Measurements from ENCODE around the gene PLS1. TPM values are rescaled to one million over a fixed set of nuclear protein-coding genes. Genes with fewer than 3 reads are reported as not detected.

PLS1 gene
- total and polyA plus RNA-seq, 2 of the 8 experiments (the other 6 are each of a cell fraction or from before 2014, with no cell fraction given), result 18.7 to 44.7 TPM

- no peaks in the 10 kb centered on the region for H3K36me3 ChIP-seq (ENCODE audit: control insufficient read depth in 2 of 4, insufficient read depth in 4 of 4, low read length in 3 of 4)
- no peak overlapping the region for H2BK20ac ChIP-seq (ENCODE audit: low read length)
- no peak overlapping the region for H3K56ac ChIP-seq (replicated peaks; ENCODE audit: insufficient read length, low read depth, low read length)
- H4K8ac ChIP-seq (ENCODE audit: extremely low read depth, insufficient read depth, low read length), result no peak overlapping the region
- no peak overlapping the region for H3K9ac ChIP-seq (replicated peaks in 1 of 4; ENCODE audit: extremely low read depth in 1 of 4, low read depth in 3 of 4, low read length in 3 of 4)
- no peak overlapping the region for H2AK5ac ChIP-seq (ENCODE audit: low read depth, low read length)
- 73% methylated on average over 5 of the region's 6 CpGs; no CpG with 5 or more reads in 1 of the 2 experiments for WGBS, 2 experiments (ENCODE audit: extremely low coverage in 1 of 2, insufficient coverage in 1 of 2, insufficient read length in 1 of 2, insufficient replicate concordance in 2 of 2, low coverage in 1 of 2, low lambda C conversion rate in 2 of 2, missing lambda C conversion rate in 1 of 2)
- no peak overlapping the region for H3K4me3 ChIP-seq (ENCODE audit: extremely low read depth in 1 of 4, insufficient read depth in 2 of 4, low read depth in 3 of 4, low read length in 4 of 4)
- POLR2A ChIA-PET (ENCODE audit: partially characterized antibody), result no interaction called here
- H3K23me2 ChIP-seq (ENCODE audit: low read depth, low read length), result no peaks in the 10 kb centered on the region
- no peak overlapping the region for H2AFZ ChIP-seq (ENCODE audit: low read length)
- H3K27me3 ChIP-seq (replicated peaks in 1 of 4; ENCODE audit: control insufficient read depth in 3 of 4, extremely low read depth in 1 of 4, insufficient read depth in 3 of 4, low read length in 3 of 4), result no peaks in the 10 kb centered on the region
- H2BK15ac ChIP-seq (ENCODE audit: low read length), result no peak overlapping the region
- H3K9me3 ChIP-seq (ENCODE audit: insufficient read depth in 2 of 2, low read depth in 1 of 2, low read length in 1 of 2), result no peaks in the 10 kb centered on the region
- peak overlapping the region; percentile 32; the same call in 1 of the 2 replicates for H3K27ac ChIP-seq (ENCODE audit: low read depth, low read length)
- H4K91ac ChIP-seq (replicated peaks; ENCODE audit: insufficient read length, low read length), result no peak overlapping the region
- peaks cover 2% of the 10 kb centered on the region; the same call in 1 of the 2 replicates for H3K79me1 ChIP-seq (ENCODE audit: low read depth, low read length)
- peaks cover 0 to 1% (median 0%) of the 10 kb centered on the region in 4 experiments; a peak in 1 of 7 replicates for H3K4me1 ChIP-seq (replicated peaks in 1 of 4; ENCODE audit: control insufficient read depth in 3 of 4, insufficient read depth in 4 of 4, low read length in 3 of 4)
- no peaks in the 10 kb centered on the region for H3K79me2 ChIP-seq (ENCODE audit: control insufficient read depth in 1 of 2, insufficient read depth in 2 of 2, low read length in 2 of 2)
- H4K5ac ChIP-seq (ENCODE audit: insufficient read length, low read depth, low read length), result no peak overlapping the region
- H3K4ac ChIP-seq (replicated peaks; ENCODE audit: insufficient read length, low read depth, low read length), result no peak overlapping the region
- no peak overlapping the region for H2BK12ac ChIP-seq (ENCODE audit: low read depth, low read length)
- no peak overlapping the region for H3K23ac ChIP-seq (ENCODE audit: insufficient read length)
- CTCF ChIA-PET (ENCODE audit: partially characterized antibody), result no interaction called here
- no peak overlapping the region for H3K18ac ChIP-seq (ENCODE audit: extremely low read depth, low read length)
- H2BK5ac ChIP-seq (ENCODE audit: low read depth, low read length), result no peak overlapping the region
- no peaks in the 10 kb centered on the region for H4K20me1 ChIP-seq (replicated peaks in 1 of 2; ENCODE audit: control insufficient read depth in 1 of 2, insufficient read depth in 2 of 2, low read length in 2 of 2)
- DNase-seq (ENCODE audit: low read depth in 1 of 2, low spot score in 2 of 2) (no peak), FAIRE-seq (no peak)
- H3K14ac ChIP-seq (ENCODE audit: insufficient read length), result no peak overlapping the region
- H2BK120ac ChIP-seq (replicated peaks; ENCODE audit: low read depth, low read length), result no peak overlapping the region
- H3K4me2 ChIP-seq (ENCODE audit: insufficient read depth in 1 of 2, low read depth in 2 of 2, low read length in 2 of 2), result no peak overlapping the region
- TF ChIP-seq CHD2 (IDR thresholded peaks at IDR 0.05; ENCODE audit: low read length) (no peak), TAF7 (optimal IDR thresholded peaks at IDR 0.05; ENCODE audit: borderline replicate concordance, low read depth, low read length) (no peak)
Measured at GRCh38 chr3:142650001-142650693, 54.0 kb downstream of the PLS1 start.
